Measurements from ENCODE around the gene MBD4. TPM values are rescaled to one million over a fixed set of nuclear protein-coding genes. Genes with fewer than 3 reads are reported as not detected.

Gene MBD4
- polyA plus RNA-seq, 2 of the 4 experiments (the other 2 are of a cell fraction), result 32.7 to 49.7 TPM

DNA sequence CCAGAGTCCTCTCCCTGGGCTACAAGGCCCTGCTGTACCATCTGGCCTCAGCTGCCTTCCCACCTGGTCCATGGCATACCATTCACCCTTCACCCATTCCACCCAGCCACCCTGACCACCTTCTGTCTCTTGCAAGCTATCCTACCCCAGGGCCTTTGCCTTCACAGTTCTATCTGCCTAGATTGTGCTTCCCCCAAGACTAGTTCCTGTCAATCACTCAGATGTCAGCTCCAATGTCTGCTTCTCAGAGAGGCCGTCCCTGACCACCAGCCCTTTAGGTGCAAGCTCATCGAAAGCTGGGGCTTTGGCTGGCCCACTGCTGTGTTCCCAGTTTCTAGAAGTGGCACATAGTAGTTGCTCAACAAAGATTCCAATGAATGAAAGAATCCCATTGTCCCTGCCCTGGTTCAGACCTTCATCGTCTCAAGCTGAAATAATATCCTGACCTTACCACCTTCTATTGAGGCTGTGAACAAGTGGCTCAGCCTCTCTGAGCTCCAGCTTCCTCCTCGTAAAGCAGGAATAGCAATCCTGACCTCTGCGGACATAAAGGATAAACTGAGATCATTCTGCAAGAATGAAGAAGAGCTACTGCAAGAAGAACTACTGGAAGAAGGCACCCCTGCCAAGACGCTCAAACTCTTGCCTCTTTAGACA lies 27.1 kb downstream of the MBD4 start:
- CTCF ChIA-PET, result interaction anchor here (0.8 to 1.2 kb wide), 6 partner anchors 10 to 96 kb away, joined by 3 to 5 read pairs (median 3); a partner anchor contains a TSS
- Histone ChIP-seq H3K27ac (peak overlapping the region; percentile 93 to 94), H3K4me2 (peak overlapping the region; percentile 75), H3K4me3 (no peak overlapping the region), H3K9me3 (no peaks in the 10 kb centered on the region), H3K4me1 (peaks cover 42% of the 10 kb centered on the region)
- ATAC-seq (no peak), FAIRE-seq (no peak), DNase-seq (ENCODE audit: low read depth in 1 of 2, low spot score in 1 of 2) (no peak)
- 67% methylated on average over 6 of the region's 6 CpGs for WGBS (ENCODE audit: missing lambda C conversion rate)
- POLR2A ChIA-PET, result interaction anchor here (0.7 to 2.1 kb wide), 2 partner anchors 13 kb away, joined by 3 to 16 read pairs; no protein-coding TSS in a partner anchor
- no peak for TF ChIP-seq RAD21 (conservative IDR thresholded peaks at IDR 0.05 in 1 of 2, IDR thresholded peaks at IDR 0.05 in 1 of 2)
- TF ChIP-seq, protein P1, sequence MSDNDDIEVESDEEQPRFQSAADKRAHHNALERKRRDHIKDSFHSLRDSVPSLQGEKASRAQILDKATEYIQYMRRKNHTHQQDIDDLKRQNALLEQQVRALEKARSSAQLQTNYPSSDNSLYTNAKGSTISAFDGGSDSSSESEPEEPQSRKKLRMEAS (IDR thresholded peaks at IDR 0.05), result no peak
- TF ChIP-seq MAZ (IDR thresholded peaks at IDR 0.05; ENCODE audit: borderline replicate concordance, low read depth, low read length), result no peak
- no peak for TF ChIP-seq GATA3 (IDR thresholded peaks at IDR 0.05; ENCODE audit: borderline replicate concordance)
- TF ChIP-seq JUNB (IDR thresholded peaks at IDR 0.05), result no peak
- no peak for TF ChIP-seq TP53 (CRISPR knock-in tag; IDR thresholded peaks at IDR 0.05)
- no peak for TF ChIP-seq RARB (CRISPR knock-in tag; IDR thresholded peaks at IDR 0.05)
- TF ChIP-seq FOSB (CRISPR knock-in tag; IDR thresholded peaks at IDR 0.05), result no peak
- no peak for TF ChIP-seq ZNF302 (CRISPR knock-in tag; IDR thresholded peaks at IDR 0.05)
- TF ChIP-seq EHMT2 (IDR thresholded peaks at IDR 0.05; ENCODE audit: low read depth), result no peak
- TF ChIP-seq JUN (IDR thresholded peaks at IDR 0.05), result no peak
- no peak for TF ChIP-seq CHD2 (IDR thresholded peaks at IDR 0.05; ENCODE audit: low read length, partially characterized antibody)
- no peak for TF ChIP-seq SREBF2 (IDR thresholded peaks at IDR 0.05)
- TF ChIP-seq NPAS2 (CRISPR knock-in tag; IDR thresholded peaks at IDR 0.05; ENCODE audit: borderline replicate concordance), result no peak
- TF ChIP-seq POLR2AphosphoS2 (conservative IDR thresholded peaks at IDR 0.05; ENCODE audit: low read length), result no peak
- no peak for TF ChIP-seq FOXS1 (CRISPR knock-in tag; IDR thresholded peaks at IDR 0.05)
- TF ChIP-seq, protein P2, sequence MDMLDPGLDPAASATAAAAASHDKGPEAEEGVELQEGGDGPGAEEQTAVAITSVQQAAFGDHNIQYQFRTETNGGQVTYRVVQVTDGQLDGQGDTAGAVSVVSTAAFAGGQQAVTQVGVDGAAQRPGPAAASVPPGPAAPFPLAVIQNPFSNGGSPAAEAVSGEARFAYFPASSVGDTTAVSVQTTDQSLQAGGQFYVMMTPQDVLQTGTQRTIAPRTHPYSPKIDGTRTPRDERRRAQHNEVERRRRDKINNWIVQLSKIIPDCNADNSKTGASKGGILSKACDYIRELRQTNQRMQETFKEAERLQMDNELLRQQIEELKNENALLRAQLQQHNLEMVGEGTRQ (IDR thresholded peaks at IDR 0.05), result no peak
- TF ChIP-seq RFX5 (IDR thresholded peaks at IDR 0.05), result no peak

DNA sequence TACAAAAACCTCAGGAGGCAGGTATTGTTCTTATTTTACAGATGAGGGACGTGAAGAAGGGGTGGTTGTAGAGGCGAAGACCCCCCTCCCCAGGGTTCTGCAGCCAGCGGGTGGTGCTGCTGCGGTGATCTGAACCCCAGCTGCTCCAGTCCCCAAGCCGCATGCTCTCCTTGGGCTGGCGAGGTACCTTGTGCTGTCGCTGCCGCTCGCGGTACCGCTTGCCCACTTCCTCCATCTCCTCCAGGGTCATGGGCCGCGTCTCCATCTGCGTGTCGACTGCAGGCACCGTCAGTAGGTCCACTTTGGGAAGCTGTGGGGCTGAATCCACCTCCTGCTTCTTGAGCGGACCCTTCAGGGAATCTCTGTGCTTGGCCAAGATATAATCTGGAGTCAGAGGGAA lies 28.8 kb downstream of the MBD4 start:
- H3K27ac ChIP-seq, result peak overlapping the region; percentile 93 to 94; a peak in 5 of 6 replicates
- ATAC-seq (no peak), DNase-seq (ENCODE audit: low read depth in 1 of 2, low spot score in 1 of 2) (no peak), FAIRE-seq (no peak)
- peaks cover 38% of the 10 kb centered on the region for H3K4me1 ChIP-seq
- WGBS (ENCODE audit: missing lambda C conversion rate), result 93% methylated on average over 15 of the region's 17 CpGs
- no peak overlapping the region for H3K4me2 ChIP-seq
- TF ChIP-seq, protein P3, sequence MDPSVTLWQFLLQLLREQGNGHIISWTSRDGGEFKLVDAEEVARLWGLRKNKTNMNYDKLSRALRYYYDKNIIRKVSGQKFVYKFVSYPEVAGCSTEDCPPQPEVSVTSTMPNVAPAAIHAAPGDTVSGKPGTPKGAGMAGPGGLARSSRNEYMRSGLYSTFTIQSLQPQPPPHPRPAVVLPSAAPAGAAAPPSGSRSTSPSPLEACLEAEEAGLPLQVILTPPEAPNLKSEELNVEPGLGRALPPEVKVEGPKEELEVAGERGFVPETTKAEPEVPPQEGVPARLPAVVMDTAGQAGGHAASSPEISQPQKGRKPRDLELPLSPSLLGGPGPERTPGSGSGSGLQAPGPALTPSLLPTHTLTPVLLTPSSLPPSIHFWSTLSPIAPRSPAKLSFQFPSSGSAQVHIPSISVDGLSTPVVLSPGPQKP (IDR thresholded peaks at IDR 0.05; ENCODE audit: low read depth, low read length), result no peak
- no peak for TF ChIP-seq NPAS2 (CRISPR knock-in tag; IDR thresholded peaks at IDR 0.05; ENCODE audit: borderline replicate concordance)
- TF ChIP-seq EHF (CRISPR knock-in tag; IDR thresholded peaks at IDR 0.05), result no peak
- CTCF ChIA-PET, result interaction anchor here (1.8 to 3.7 kb wide), 3 partner anchors 10 to 17 kb away, joined by 4 to 16 read pairs (median 6); partner anchors contain the start of gene EFCAB12
- H3K9me3 ChIP-seq, result no peaks in the 10 kb centered on the region
- H3K4me3 ChIP-seq, result no peak overlapping the region
- POLR2A ChIA-PET, result interaction anchor here (0.6 kb wide), 1 partner anchor 95 kb away, joined by 3 read pairs; no protein-coding TSS in a partner anchor

DNA sequence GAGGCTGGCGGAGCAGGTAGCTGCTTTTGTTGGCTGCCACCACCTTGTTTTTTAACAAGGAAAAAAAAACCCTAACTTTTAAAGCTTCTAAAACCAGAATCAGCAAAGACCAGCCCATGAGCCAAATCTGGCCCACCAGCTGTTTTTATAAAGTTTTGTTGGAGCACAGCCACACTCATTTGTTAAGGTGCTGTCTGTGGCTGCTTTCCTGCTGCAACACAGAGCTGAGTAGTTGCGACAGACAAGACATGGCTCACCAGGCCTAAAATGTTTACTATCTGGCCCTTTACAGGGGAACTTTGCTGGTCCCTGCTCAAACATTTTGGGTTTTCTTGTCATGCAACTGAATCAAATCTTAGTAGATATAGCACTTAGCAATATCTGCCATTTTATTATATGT lies 30.2 kb downstream of the MBD4 start:
- TF ChIP-seq RNF2 (IDR thresholded peaks at IDR 0.05; ENCODE audit: borderline replicate concordance, low read depth), result no peak
- TF ChIP-seq ZSCAN20 (CRISPR knock-in tag; IDR thresholded peaks at IDR 0.05), result no peak
- no peak for TF ChIP-seq RARB (CRISPR knock-in tag; IDR thresholded peaks at IDR 0.05)
- TF ChIP-seq KDM5A (IDR thresholded peaks at IDR 0.05), result no peak
- TF ChIP-seq HOXB5 (CRISPR knock-in tag; IDR thresholded peaks at IDR 0.05), result no peak
- TF ChIP-seq, protein P4, sequence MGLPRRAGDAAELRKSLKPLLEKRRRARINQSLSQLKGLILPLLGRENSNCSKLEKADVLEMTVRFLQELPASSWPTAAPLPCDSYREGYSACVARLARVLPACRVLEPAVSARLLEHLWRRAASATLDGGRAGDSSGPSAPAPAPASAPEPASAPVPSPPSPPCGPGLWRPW (IDR thresholded peaks at IDR 0.05), result no peak
- TF ChIP-seq NR3C1 (IDR thresholded peaks at IDR 0.05), result no peak
- TF ChIP-seq MAFK (IDR thresholded peaks at IDR 0.05; ENCODE audit: partially characterized antibody), result no peak
- TF ChIP-seq, protein P1 (IDR thresholded peaks at IDR 0.05), result no peak
- no peak for TF ChIP-seq CHD2 (IDR thresholded peaks at IDR 0.05; ENCODE audit: low read length, partially characterized antibody)
- no peak for TF ChIP-seq EP300 (IDR thresholded peaks at IDR 0.05)
- no peak for TF ChIP-seq ZNF302 (CRISPR knock-in tag; IDR thresholded peaks at IDR 0.05)
- no peak for TF ChIP-seq FOSL2 (IDR thresholded peaks at IDR 0.05)
- TF ChIP-seq FOSL2 (CRISPR knock-in tag; IDR thresholded peaks at IDR 0.05), result no peak
- TF ChIP-seq HOXB13 (CRISPR knock-in tag; IDR thresholded peaks at IDR 0.05; ENCODE audit: low read depth), result no peak
- no peak for TF ChIP-seq ZC3H11A (IDR thresholded peaks at IDR 0.05)
- TF ChIP-seq HOXA7 (CRISPR knock-in tag; IDR thresholded peaks at IDR 0.05), result no peak
- WGBS (ENCODE audit: missing lambda C conversion rate), result 91% methylated on average over 2 of the region's 2 CpGs
- H3K27ac ChIP-seq, result peak overlapping the region in 1 of 2 experiments; percentile 93; a peak in 3 of 6 replicates
- H3K4me2 ChIP-seq, result no peak overlapping the region
- ATAC-seq (no peak), DNase-seq (ENCODE audit: low read depth in 1 of 2, low spot score in 1 of 2) (no peak), FAIRE-seq (no peak)
- CTCF ChIA-PET, result interaction anchor here (3.1 to 3.7 kb wide), 2 partner anchors 10 to 26 kb away, joined by 13 to 16 read pairs; no protein-coding TSS in a partner anchor
- POLR2A ChIA-PET, result interaction anchor here (1.1 kb wide), 1 partner anchor 10 kb away, joined by 4 read pairs; no protein-coding TSS in a partner anchor
- H3K9me3 ChIP-seq, result no peaks in the 10 kb centered on the region
- no peak overlapping the region for H3K4me3 ChIP-seq
- peaks cover 25% of the 10 kb centered on the region for H3K4me1 ChIP-seq

Data from A549 (cell line).